Stimulated activated CD4-positive, alpha-beta T cell treated with anti-CD3 and anti-CD28 coated beads, Interleukin-1b, Interleukin-23, amount 100 ng/mL, for 1 hour (primary cell): ENCODE results near the gene NRL.
"Not testable (repeated sequence)": the region's sequence is repeated elsewhere in the genome, so short reads cannot be mapped to it uniquely, and the experiment has no call there.

Source experiments
- DNase-seq, 2 donors: peaks; one replicate each; pipeline ENCODE4 v3.0.0-alpha.2; 2020; ENCODE audit warnings: low read depth in 2 of 2

NRL gene

GRCh38 chr14:24123424-24124417, 9.0 kb upstream of the NRL start:
- DNase-seq = no peak

- DNase-seq = no peak
Measured at GRCh38 chr14:24122898-24123297, 8.1 kb upstream of the NRL start.

- DNase-seq = no peak
Measured at GRCh38 chr14:24122416-24122815, 7.7 kb upstream of the NRL start.

GRCh38 chr14:24121210-24121609, 6.5 kb upstream of the NRL start:
- DNase-seq = no peak

GRCh38 chr14:24119691-24120090, 4.9 kb upstream of the NRL start:
- DNase-seq = no peak

GRCh38 chr14:24117179-24117578, 2.4 kb upstream of the NRL start:
- DNase-seq = no peak

DNA sequence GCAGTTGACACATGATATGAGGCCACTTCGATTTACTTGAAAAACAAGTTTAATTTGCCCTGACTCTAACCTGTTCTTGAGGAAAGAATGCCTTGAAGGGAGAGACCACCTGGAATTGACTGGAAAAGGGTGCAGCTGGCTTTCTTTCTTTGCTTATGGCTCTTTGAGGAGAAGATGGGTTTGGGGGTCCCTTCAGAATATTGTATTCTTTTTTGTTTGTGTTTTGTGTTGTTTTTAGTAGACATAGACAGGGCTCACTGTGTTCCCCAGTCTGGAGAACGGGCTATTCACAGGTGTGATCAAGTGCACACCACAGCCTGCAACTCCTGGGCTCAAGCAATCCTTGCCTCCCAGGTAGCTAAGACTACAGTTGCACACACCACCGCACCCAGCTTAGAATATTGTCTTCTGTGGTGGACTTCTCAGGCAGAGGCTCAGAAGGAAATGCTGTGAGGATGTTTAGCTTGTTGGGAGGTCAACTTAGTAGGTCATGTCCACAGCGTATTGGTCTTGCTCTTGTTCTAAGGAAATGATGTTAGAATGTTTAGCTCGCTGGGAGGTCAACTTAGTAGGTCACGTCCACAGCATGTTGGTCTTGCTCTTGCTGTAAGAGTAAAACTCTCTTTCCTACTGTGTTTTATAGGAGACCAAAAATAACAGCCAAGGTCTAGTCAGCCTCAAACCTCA, 1.5 kb upstream of the NRL start:
- no peak for DNase-seq

DNA sequence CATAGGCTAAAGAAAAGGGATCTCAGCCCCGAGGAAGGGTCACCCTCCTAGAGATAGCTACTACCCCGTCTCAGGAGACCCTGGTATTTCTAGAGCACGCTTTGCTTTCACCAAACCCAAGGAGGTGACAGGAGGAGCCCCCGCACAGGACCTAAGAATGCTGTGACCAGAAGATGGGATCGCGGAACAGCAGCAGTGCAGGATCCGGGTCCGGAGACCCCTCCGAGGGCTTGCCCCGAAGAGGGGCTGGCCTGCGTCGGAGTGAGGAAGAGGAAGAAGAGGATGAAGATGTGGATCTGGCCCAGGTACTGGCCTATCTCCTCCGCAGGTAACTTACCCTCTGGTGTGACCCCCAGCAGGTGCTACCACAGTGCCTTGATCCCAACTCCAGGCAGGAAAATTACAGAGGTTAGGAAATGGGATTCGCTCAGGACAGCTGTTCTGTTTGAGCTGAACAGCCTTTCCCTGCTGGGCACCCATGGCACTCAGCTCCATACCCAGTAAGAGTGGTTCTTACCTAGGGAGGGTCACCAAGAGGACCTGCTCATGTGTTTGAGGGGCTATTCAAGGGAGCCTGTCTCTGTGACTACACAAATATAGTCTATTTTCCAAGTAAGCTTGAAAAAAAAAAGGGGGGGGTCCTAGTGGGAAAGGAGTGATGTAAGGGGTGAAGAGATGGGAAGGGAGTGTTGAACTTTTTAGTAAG, 826 bp upstream of the NRL start:
- DNase-seq = no peak

DNA sequence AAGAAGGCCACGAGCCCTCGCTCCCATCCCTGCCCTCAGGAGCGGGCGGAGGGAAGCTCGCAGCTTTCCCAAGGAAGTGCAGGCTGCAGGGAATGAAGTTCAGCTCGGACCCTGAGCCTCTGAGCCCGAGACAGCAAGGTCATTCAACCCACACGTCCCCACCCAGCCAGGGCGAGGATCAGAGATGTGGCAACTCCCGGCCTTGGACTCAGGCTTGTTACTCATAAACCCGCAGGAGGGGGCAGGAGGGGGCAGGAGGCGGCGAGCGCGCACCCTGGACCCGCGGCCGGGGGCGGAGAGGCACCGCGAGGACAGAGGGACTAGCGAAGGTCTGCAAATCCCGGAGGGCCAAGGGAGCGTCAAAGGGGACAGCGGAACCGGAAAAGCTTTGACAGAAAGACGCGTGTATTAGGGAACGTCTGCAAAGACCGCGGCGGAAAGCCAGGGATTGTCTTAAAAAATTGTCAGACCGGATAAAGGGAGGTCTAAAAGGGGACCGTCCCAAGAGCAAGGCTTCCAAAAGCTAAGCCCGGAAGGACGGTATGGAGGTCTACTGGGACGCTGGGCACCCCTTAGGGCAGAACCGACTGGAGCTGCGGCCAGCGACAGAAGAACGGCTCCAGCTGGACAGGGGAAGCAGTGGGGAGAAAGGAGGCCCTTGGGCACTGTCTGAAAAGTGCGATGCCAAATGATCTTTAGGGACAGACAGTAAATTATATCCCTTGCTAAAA, 783 bp downstream of the NRL start:
- peak; percentile 40 to 42 for DNase-seq

DNA sequence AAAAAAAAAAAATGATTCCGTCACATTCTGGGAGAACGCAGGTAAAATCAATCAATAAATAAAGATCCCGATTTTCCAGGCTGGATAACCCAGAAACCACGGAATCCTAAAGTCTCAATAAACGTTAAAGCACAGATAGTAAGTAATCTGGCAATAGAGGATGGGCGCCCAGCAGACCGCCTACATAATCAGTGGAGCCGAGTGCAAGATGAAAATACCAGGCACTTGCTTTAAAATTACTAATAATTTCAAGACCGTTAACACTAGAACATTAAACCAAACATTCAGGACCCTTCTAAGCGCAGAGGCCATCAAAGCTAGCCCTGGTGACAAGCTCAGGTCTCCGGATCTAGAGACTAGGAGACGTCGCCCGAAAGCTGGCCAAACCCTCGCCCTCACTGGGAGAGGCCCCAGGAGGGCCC, 1.4 kb downstream of the NRL start:
- no peak for DNase-seq

DNA sequence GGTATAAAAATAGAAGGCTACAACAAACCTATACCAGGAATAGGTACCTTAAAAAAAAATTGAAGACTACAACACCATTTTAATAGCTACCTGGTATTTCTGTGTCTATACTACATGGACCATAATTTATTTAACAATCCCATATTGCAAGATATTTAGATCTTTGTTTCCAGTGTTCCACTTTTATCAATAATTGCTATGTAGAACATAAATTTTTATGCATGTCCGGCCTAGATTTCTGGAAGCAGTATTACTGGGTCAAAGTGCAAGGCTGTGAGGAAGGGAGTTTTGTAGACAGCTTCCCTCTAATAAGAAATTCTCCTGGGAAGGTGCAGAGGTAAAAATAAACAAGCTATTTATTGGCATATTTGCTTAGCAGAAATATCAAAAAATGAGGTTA, 4.2 kb downstream of the NRL start:
- DNase-seq = no peak

DNA sequence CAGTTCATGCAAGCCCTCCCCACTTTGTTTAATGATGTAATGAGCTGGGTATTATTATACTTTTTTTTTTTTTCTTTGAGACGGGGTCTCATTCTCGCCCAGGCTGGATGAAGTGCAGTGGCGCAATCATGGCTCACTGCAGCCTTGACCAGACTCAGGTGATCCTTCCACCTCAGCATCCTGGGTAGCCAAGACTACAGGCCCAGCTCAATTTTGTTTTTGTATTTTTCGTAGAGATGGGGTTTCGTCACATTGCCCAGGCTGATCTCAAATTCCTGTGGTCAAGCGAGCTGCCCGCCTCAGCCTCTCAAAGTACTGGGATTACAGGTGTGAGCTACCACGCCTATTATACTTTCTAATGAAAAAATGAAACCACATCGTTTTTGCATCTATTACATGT, 4.7 kb downstream of the NRL start:
- no peak for DNase-seq

DNA sequence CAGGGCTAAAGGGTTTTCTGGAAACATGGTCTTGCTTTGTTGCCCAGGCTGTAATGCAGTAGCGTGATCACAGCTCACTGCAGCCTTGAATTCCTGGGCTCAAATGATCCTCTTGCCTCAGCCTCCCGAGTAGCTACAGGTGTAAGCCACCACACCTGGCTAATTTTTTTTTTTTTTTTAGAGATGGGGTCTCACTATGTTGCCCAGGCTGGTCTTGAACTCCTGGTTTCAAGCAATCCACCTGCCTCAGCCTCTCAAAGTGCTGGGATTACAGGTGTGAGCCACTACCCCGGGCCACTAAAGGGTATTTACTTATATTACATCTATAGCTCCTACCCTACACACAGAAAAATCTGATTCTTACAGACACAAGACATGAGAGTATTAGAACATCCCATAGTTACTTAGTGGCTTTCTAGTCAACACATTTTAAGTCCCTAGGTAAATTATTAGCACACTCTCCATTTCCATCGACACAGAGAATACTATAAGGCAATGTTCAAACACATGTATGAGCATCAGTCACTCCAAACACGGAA, 6.3 kb downstream of the NRL start:
- DNase-seq = no peak

DNA sequence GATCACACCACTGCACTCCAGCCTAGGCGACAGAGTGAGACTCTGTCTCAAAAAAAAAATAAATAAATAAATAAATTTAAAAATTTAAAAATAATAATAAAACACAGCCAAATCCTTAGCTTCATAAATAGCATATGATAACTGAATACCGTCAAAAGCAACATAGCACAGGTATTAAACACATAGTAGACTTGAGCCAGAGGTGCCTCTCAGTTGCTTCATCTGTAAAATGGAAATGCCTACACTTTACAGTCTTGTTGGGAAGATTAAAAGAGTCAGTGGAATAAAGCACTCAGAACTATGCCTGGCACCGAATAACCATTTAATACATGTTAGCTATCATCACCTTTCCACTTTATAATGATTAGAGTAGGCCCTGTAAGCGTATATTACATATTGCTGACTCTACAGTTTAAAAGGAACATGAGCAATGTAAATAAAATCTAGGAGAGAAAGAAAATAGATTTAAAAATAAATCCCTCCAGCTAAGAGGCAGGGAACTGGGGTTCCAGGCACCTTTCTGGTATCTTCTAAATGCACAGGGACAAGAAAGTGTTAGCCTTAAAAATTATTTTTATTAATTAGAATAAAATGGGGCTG, 8.0 kb downstream of the NRL start:
- no peak for DNase-seq

- DNase-seq = not testable (repeated sequence)
Measured at GRCh38 chr14:24105609-24106239, 9.0 kb downstream of the NRL start.

GRCh38 chr14:24103451-24103850, 11.3 kb downstream of the NRL start:
- no peak for DNase-seq

GRCh38 chr14:24102357-24103048, 12.2 kb downstream of the NRL start:
- DNase-seq = no peak

DNA sequence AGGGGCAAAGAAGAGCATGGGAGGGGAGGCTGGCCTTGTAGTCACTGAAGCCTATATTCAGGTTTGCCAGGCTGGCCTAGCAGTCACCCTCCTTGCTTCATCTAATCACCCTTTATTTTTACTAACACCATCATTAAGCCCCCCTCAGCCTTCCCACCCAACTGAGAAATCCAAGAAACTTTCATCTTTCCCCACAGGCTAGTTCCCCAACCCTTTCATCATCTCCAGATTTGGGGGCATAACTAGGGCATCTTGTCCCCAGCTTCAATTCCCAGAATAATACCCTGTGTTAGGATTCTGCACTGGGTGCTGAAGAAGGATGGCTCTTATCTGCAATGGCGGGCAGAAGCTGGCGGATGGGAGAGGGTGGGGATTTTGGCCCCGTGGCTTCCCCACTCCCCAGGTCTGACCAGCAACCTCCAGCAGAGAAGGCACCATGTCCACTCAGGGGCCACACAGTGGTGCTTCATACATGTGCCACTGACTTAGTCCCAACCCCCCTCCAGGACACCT, 13.7 kb downstream of the NRL start:
- DNase-seq = no peak

- no peak for DNase-seq
Measured at GRCh38 chr14:24100197-24100981, 14.4 kb downstream of the NRL start.
